GM18868 (cell line): ENCODE measurements around the gene DLEC1.
A peak's percentile ranks its signal among the peaks of the same experiment; 100 is the strongest.

Experiments used
- ATAC-seq: cut with Tn5 transposase; IDR thresholded peaks from one replicate; pipeline ENCODE4 v1.9.1; 2021; ENCODE audit warnings: mild to moderate bottlenecking, moderate library complexity; ENCODE audit not compliant: unreplicated experiment

Gene DLEC1

GRCh38 chr3:38002291-38002876 lies 36.6 kb upstream of the DLEC1 start:
- no peak for ATAC-seq

- ATAC-seq, result no peak
These were observed 36.1 kb upstream of the DLEC1 start for GRCh38 chr3:38002940-38003339.

DNA sequence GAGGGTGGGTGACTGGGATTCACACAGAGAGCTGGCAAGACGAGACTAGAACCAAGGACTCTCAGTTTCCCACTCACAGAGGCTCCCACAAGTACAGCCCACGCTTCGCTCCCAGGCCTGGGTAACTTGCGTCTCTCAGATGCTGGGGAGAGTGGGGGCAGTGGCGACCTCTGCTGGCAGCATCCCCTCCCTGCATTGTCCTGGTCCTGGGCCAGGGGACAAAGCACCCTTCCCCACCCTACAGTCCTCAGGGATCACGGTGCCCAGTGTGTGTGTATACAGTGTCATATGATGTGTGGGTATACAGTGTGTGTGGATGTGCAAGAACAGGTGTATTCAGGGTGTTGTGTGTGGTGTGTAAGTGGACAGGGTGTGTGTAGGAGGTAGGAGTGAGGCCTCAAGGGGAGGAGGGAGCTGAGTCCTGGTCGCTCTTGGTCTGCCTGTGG lies 35.6 kb upstream of the DLEC1 start:
- peak; percentile 49 for ATAC-seq

- no peak for ATAC-seq
These were observed 35.1 kb upstream of the DLEC1 start for GRCh38 chr3:38003817-38004414.

- peak; percentile 58 for ATAC-seq
These were observed 34.5 kb upstream of the DLEC1 start for GRCh38 chr3:38004415-38005075.

GRCh38 chr3:38005076-38006020 lies 33.7 kb upstream of the DLEC1 start:
- ATAC-seq, result no peak

DNA sequence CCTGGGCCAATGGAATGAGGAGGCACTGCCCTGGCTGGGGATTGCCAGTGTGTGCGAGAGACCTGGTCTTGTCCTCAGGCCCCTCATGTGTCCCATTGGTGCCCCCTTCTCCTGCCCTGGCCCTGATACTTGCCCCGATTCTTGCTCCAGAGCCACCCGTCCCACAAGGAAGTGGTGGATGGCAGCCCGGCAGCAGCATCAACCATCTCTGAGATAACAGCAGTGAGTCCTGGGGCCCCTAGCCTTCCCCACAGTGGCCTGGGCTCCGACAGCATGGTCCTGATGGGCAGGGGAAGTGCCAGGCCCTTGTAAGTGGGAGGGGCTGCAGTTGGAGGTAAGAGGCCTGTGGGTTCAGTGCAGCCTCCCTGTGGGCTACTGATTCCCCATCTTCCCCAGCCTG lies 33.0 kb upstream of the DLEC1 start:
- no peak for ATAC-seq

- no peak for ATAC-seq
These were observed 32.5 kb upstream of the DLEC1 start for GRCh38 chr3:38006445-38006995.

DNA sequence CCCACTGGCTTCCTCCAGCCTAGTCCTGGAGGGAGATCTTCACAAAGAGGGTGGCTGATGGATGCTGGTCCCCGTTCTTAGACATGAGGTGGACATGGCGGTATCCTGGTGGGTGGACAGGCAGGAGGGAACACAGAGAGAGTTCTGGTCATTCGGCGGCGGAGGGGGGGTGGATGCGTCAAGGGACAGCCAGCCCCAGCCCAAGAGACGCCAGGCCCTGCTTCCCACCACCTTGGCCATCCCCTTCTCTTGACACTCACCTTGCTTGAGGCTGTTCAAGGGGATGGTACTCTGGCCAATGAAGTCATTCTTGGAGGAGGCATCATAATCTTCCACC lies 31.3 kb upstream of the DLEC1 start:
- ATAC-seq, result no peak

DNA sequence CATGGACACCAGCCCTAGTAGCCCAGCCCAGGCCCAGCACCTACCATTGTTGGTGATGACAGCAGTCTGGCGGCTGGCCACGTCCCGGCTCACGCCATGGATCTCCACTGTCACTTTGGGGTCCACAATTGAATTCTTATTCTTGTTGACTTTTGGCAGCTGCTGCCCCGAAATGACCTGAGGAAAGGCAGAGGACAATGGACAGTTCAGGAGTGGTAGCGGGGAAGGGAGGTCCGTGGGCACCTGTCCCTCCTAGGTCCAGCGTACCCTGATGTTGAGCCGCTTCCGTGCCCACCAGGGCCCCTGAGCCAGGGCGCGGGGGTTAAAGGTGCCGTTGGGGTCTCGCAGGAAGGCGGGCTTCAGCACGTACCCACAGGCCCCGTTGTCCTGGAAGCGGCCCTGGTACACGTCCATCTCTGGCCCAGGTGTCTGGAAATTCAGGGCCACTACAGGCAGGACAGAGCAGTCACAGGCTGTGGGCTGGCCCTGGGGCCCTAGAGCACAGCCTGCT lies 30.8 kb upstream of the DLEC1 start:
- ATAC-seq, result no peak

GRCh38 chr3:38008971-38009580 lies 29.9 kb upstream of the DLEC1 start:
- ATAC-seq, result no peak

DNA sequence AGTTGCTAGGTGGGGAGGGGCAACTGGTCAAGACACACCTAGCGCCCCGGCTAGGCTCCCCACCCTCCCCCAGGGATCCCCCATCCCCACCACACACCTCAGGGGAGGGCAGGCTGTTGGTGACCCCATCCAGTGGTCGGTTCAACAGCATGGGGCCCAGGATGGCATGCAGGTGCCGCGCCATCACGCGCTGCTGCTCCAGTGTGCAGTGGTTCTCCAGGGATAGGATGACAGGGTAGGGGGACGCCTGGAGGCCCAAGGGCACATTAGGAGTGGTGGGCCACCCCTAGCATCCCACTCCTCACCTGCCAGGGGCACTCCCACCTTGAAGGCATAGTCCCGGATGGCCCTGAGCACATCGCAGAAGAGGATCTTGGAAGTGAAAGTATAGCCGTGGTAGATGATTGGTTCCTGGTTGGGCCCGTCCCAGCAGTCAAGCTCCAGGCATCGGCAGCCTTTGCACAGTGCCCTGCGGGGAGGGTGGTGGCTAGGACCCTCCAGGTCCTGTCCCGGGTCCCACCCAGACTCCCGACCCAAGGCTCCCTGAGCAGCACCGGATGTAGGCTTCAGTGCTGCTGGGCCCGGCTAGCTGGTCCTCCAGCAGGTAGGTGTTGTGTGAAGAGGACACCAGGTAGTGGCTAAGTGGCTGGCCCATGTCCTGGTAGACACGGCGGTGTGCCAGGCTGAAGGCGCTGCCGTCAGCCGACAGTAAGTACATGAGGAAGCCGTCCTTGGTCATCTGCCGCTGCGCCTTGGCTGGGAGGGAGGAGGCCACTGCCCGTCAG lies 29.0 kb upstream of the DLEC1 start:
- no peak for ATAC-seq

DNA sequence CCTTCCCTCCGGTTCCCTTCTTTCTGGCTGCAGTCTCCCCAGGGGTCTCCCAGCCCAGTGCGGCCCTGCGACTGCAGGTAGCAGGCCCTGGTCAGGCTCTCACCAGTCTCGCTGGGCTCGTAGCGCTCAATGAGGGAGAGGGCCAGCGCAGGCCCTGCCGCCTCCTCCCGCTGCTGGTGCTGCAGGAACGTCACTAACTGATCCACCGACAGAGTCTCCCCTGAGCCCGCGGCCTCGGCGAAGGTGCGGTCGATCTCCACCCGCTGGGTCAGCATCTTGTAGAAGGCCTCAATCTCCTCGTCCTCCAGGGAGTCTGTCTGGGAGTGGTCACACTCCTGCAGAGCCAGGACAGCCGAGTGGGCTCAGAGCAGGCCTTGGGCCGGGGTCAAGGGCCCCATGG lies 27.9 kb upstream of the DLEC1 start:
- ATAC-seq, result no peak

- no peak for ATAC-seq
These were observed 23.5 kb upstream of the DLEC1 start for GRCh38 chr3:38015485-38015884.

DNA sequence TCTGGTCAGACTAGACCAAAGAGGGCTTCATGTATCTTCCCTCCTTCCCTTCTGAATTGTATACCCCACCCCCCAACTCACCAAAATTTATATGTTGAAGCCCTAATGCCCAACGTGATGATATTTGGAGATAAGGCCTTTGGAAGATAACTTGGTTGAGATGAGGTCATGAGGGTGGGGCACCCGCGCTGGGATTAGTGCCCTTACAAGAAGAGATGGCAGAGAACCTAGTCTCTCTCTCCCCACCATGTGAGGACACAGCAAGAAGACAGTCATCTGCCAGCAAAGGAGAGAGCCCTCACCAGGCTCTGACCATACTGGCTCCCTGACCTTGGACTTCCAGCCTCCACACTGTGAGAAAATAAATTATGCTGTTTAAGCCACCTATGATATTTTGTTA lies 23.0 kb upstream of the DLEC1 start:
- ATAC-seq, result no peak

- ATAC-seq, result no peak
These were observed 22.6 kb upstream of the DLEC1 start for GRCh38 chr3:38016410-38016809.

- ATAC-seq, result no peak
These were observed 22.1 kb upstream of the DLEC1 start for GRCh38 chr3:38016847-38017444.

- no peak for ATAC-seq
These were observed 21.3 kb upstream of the DLEC1 start for GRCh38 chr3:38017445-38018295.
